ENCODE results near the gene SRP68.

- TF ChIP-seq POLR2A (IDR thresholded peaks at IDR 0.05; ENCODE audit: low read length) (peak; percentile 84), GATA1 (IDR thresholded peaks at IDR 0.05; ENCODE audit: low read depth, low read length) (no peak)
These were observed 31.2 kb upstream of the SRP68 start, which contains the start of gene EXOC7 for GRCh38 chr17:76103274-76104139.

Measured in erythroblast (primary cell).